GM21526 (cell line): ENCODE results near the gene ZNF491.
A peak's percentile ranks its signal among the peaks of the same experiment; 100 is the strongest.
"Not testable (repeated sequence)": the region's sequence is repeated elsewhere in the genome, so short reads cannot be mapped to it uniquely, and the experiment has no call there.

ENCODE experiments used
- ATAC-seq: cut with Tn5 transposase; IDR thresholded peaks from one replicate; pipeline ENCODE4 v1.9.1; 2021; ENCODE audit warnings: moderate library complexity; ENCODE audit not compliant: unreplicated experiment, low FRiP score

The ZNF491 gene

GRCh38 chr19:11797491-11797890 lies 832 bp upstream of the ZNF491 start:
- no peak for ATAC-seq

GRCh38 chr19:11806354-11807098 lies 8.2 kb downstream of the ZNF491 start:
- ATAC-seq: no peak

- no peak for ATAC-seq
Measured at GRCh38 chr19:11807099-11807380, 8.7 kb downstream of the ZNF491 start.

- ATAC-seq: peak; percentile 32
Measured at GRCh38 chr19:11813703-11814028, 15.3 kb downstream of the ZNF491 start.

- ATAC-seq: peak; percentile 96
Measured at GRCh38 chr19:11814029-11814699, 15.8 kb downstream of the ZNF491 start, which contains the start of gene ZNF440. Gene ZNF440, plus strand, starts transcription at chr19:11814273. Its CDS starts 175 bp downstream, at chr19:11814448.

- ATAC-seq: no peak
Measured at GRCh38 chr19:11814700-11815035, 16.3 kb downstream of the ZNF491 start.

- no peak for ATAC-seq
Measured at GRCh38 chr19:11821474-11822109, 23.3 kb downstream of the ZNF491 start.

- not testable (repeated sequence) for ATAC-seq
Measured at GRCh38 chr19:11828957-11829876, 30.9 kb downstream of the ZNF491 start.

GRCh38 chr19:11832253-11832912 lies 34.1 kb downstream of the ZNF491 start:
- ATAC-seq: no peak

- ATAC-seq: no peak
Measured at GRCh38 chr19:11833541-11833940, 35.2 kb downstream of the ZNF491 start.

- ATAC-seq: not testable (repeated sequence)
Measured at GRCh38 chr19:11835626-11836066, 37.3 kb downstream of the ZNF491 start.

GRCh38 chr19:11843722-11844121 lies 45.4 kb downstream of the ZNF491 start:
- ATAC-seq: no peak

GRCh38 chr19:11847615-11848014 lies 49.3 kb downstream of the ZNF491 start:
- not testable (repeated sequence) for ATAC-seq

- ATAC-seq: no peak
Measured at GRCh38 chr19:11848200-11848593, 49.9 kb downstream of the ZNF491 start.

GRCh38 chr19:11848594-11849469 lies 50.5 kb downstream of the ZNF491 start, which contains the start of gene ZNF439:
Gene ZNF439, plus strand, starts transcription at chr19:11848726. Its CDS starts 142 bp downstream, at chr19:11848868.
- no peak for ATAC-seq

GRCh38 chr19:11850289-11850688 lies 52.0 kb downstream of the ZNF491 start:
- not testable (repeated sequence) for ATAC-seq

- no peak for ATAC-seq
Measured at GRCh38 chr19:11853358-11853757, 55.0 kb downstream of the ZNF491 start.

- no peak for ATAC-seq
Measured at GRCh38 chr19:11856596-11857250, 58.4 kb downstream of the ZNF491 start.
